Effector CD8-positive, alpha-beta T cell (primary cell): ENCODE measurements around the gene DIO3.
"Not testable (repeated sequence)": the region's sequence is repeated elsewhere in the genome, so short reads cannot be mapped to it uniquely, and the experiment has no call there.

Source experiments
- DNase-seq: peaks from one replicate; lab custom pipeline; 2025; lab: John Stamatoyannopoulos, UW

The DIO3 gene

GRCh38 chr14:101558739-101559240, 2.5 kb upstream of the DIO3 start:
- no peak for DNase-seq

GRCh38 chr14:101559250-101559623, 2.1 kb upstream of the DIO3 start:
- no peak for DNase-seq

GRCh38 chr14:101559624-101560533, 1.4 kb upstream of the DIO3 start:
- no peak for DNase-seq

- no peak for DNase-seq
These were observed 671 bp upstream of the DIO3 start for GRCh38 chr14:101560534-101561113.

- no peak for DNase-seq
These were observed 699 bp downstream of the DIO3 start for GRCh38 chr14:101561897-101562490.

GRCh38 chr14:101562659-101563351, 1.5 kb downstream of the DIO3 start:
- DNase-seq, result no peak

GRCh38 chr14:101563352-101563653, 2.0 kb downstream of the DIO3 start:
- DNase-seq, result no peak

GRCh38 chr14:101563654-101564443, 2.6 kb downstream of the DIO3 start:
- DNase-seq, result no peak

GRCh38 chr14:101564444-101564776, 3.1 kb downstream of the DIO3 start:
- no peak for DNase-seq

- no peak for DNase-seq
These were observed 3.8 kb downstream of the DIO3 start for GRCh38 chr14:101564819-101565698.

- DNase-seq, result no peak
These were observed 6.0 kb downstream of the DIO3 start for GRCh38 chr14:101567252-101567651.

GRCh38 chr14:101571004-101571403, 9.7 kb downstream of the DIO3 start:
- DNase-seq, result no peak

GRCh38 chr14:101572526-101572925, 11.2 kb downstream of the DIO3 start:
- not testable (repeated sequence) for DNase-seq

- no peak for DNase-seq
These were observed 12.0 kb downstream of the DIO3 start for GRCh38 chr14:101573289-101573688.

GRCh38 chr14:101575581-101575980, 14.3 kb downstream of the DIO3 start:
- DNase-seq, result no peak

- DNase-seq, result no peak
These were observed 16.1 kb downstream of the DIO3 start for GRCh38 chr14:101577221-101577909.

- no peak for DNase-seq
These were observed 17.2 kb downstream of the DIO3 start for GRCh38 chr14:101578489-101578888.

GRCh38 chr14:101579372-101580080, 18.2 kb downstream of the DIO3 start:
- DNase-seq, result no peak

GRCh38 chr14:101581806-101582205, 20.5 kb downstream of the DIO3 start:
- DNase-seq, result no peak
